Amniotic stem cell (primary cell): Measurements from ENCODE around the gene PRKCE.

Experiments
- DNase-seq: peaks from one replicate; lab custom pipeline; 2025; lab: John Stamatoyannopoulos, UW

The PRKCE gene

GRCh38 chr2:45651415-45652089 is at the start of gene PRKCE:
Gene PRKCE, plus strand, starts transcription at chr2:45651675.
- no peak for DNase-seq

- DNase-seq, result no peak
These were observed 48.9 kb upstream of the PRKCE start for GRCh38 chr2:45602624-45603023.

GRCh38 chr2:45605116-45605515 is 46.4 kb upstream of the PRKCE start:
- no peak for DNase-seq

- no peak for DNase-seq
These were observed 44.7 kb upstream of the PRKCE start for GRCh38 chr2:45606796-45607195.

GRCh38 chr2:45607701-45608100 is 43.8 kb upstream of the PRKCE start:
- DNase-seq, result no peak

- DNase-seq, result peak; percentile 46
These were observed 41.0 kb upstream of the PRKCE start for GRCh38 chr2:45610281-45611019.

GRCh38 chr2:45611020-45611859 is 40.2 kb upstream of the PRKCE start, which contains the start of gene SRBD1:
Gene SRBD1, minus strand, starts transcription at chr2:45611267. Its CDS starts 5,826 bp downstream, at chr2:45605441.
- DNase-seq, result peak; percentile 92

GRCh38 chr2:45612285-45612684 is 39.2 kb upstream of the PRKCE start:
- no peak for DNase-seq

GRCh38 chr2:45612731-45613130 is 38.7 kb upstream of the PRKCE start:
- DNase-seq, result no peak

- no peak for DNase-seq
These were observed 37.1 kb upstream of the PRKCE start for GRCh38 chr2:45614330-45614729.

- DNase-seq, result no peak
These were observed 36.5 kb upstream of the PRKCE start for GRCh38 chr2:45614871-45615415.

- peak; percentile 23 for DNase-seq
These were observed 34.6 kb upstream of the PRKCE start for GRCh38 chr2:45616658-45617411.

GRCh38 chr2:45617496-45617895 is 34.0 kb upstream of the PRKCE start:
- no peak for DNase-seq

- DNase-seq, result no peak
These were observed 29.0 kb upstream of the PRKCE start for GRCh38 chr2:45622336-45623075.

GRCh38 chr2:45623098-45623497 is 28.4 kb upstream of the PRKCE start:
- no peak for DNase-seq

GRCh38 chr2:45625824-45626223 is 25.7 kb upstream of the PRKCE start:
- DNase-seq, result no peak

GRCh38 chr2:45626387-45627221 is 24.9 kb upstream of the PRKCE start:
- DNase-seq, result no peak

GRCh38 chr2:45627911-45628310 is 23.6 kb upstream of the PRKCE start:
- no peak for DNase-seq

- DNase-seq, result no peak
These were observed 21.5 kb upstream of the PRKCE start for GRCh38 chr2:45629971-45630370.

- DNase-seq, result no peak
These were observed 20.2 kb upstream of the PRKCE start for GRCh38 chr2:45631319-45631718.
